Measurements from ENCODE around the gene ASAH2B.
A peak's percentile ranks its signal among the peaks of the same experiment; 100 is the strongest.

ASAH2B gene

GRCh38 chr10:50798297-50798696 lies 58.6 kb downstream of the ASAH2B start:
- DNase-seq = no peak

- DNase-seq = no peak
Measured at GRCh38 chr10:50799595-50799994, 59.9 kb downstream of the ASAH2B start.

- DNase-seq = peak; percentile 3
Measured at GRCh38 chr10:50805981-50806622, 66.4 kb downstream of the ASAH2B start.

GRCh38 chr10:50807851-50808776 lies 68.4 kb downstream of the ASAH2B start:
- peak; percentile 49 for DNase-seq

Data from fibroblast of skin of back (primary cell).